Measurements from ENCODE around the gene CD34.
A peak's percentile ranks its signal among the peaks of the same experiment; 100 is the strongest.

CD34 gene

DNA sequence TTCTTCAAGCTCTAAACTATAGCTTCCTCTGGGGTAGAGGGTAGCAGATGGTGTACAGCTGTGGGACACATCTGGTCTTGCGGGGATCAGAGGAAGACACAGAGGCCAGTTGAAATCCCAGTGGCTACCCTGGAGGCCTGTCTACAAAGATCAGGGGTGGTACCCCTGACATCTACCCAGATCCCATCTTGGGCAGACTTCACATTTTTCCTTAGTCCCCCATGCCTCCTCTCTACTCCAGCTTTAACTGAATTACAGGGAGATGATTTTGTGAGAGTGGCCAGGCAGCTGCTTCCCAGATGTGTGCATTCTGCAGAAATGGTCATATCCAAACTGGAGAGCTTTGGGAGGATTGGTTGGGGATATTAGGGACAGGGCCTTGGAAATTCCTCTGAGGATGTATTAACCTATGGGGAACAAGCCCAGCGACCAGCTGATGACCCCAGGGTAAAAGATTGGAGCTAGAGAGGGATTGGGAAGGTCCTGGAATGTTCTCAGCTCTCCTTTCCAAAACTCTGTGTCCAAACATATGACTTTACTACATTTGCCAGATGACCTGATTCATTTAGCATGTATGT is 9.6 kb upstream of the CD34 start:
- no peak overlapping the region for H3K4me3 Mint-ChIP-seq
- ATAC-seq (replicated peaks) (no peak), DNase-seq (no peak)
- peaks cover 39 to 51% of the 10 kb centered on the region in 2 donors for H3K27me3 Mint-ChIP-seq
- no peak overlapping the region for H3K27ac Mint-ChIP-seq
- peaks cover 14 to 24% of the 10 kb centered on the region in 2 donors for H3K4me1 Mint-ChIP-seq
- H3K9me3 Mint-ChIP-seq = no peaks in the 10 kb centered on the region
- no peaks in the 10 kb centered on the region for H3K36me3 Mint-ChIP-seq

DNA sequence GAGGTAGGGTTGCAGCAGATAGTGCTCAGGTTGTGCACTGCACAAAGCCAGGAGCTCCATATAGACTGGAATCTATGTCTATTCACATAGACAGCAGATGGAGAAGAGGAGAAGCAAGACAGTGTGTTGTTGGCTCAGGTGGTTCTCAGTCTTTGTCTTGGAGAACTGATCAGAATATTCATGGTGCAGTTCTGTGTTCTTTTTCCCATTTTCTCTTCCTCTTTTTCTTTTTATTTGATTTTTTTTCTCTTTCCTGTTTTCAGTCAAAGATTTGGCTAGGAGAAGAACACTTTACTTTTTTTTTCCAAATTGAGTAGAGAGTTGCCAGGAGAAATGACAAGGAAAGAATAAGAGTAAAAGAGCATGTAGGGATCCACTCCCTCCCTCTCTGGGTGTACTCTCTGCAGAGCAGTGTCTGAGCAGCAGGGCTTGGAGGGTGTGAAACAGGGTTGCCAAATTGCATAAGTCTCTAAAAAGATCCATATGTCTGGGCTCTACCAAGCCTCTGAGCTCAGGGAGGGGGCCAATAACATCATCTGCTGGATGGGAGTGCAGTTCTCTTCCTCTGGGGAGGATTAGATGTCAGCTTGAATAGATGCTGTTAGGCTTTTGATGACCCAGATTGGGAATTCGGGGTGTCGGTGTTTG is 8.7 kb upstream of the CD34 start:
- no peak overlapping the region for H3K27ac Mint-ChIP-seq
- peaks cover 14 to 24% of the 10 kb centered on the region in 2 donors for H3K4me1 Mint-ChIP-seq
- H3K36me3 Mint-ChIP-seq = no peaks in the 10 kb centered on the region
- H3K9me3 Mint-ChIP-seq = no peaks in the 10 kb centered on the region
- ATAC-seq (replicated peaks) (peak; percentile 64 to 70), DNase-seq (no peak)
- peaks cover 32 to 51% of the 10 kb centered on the region in 2 donors for H3K27me3 Mint-ChIP-seq
- no peak overlapping the region for H3K4me3 Mint-ChIP-seq

DNA sequence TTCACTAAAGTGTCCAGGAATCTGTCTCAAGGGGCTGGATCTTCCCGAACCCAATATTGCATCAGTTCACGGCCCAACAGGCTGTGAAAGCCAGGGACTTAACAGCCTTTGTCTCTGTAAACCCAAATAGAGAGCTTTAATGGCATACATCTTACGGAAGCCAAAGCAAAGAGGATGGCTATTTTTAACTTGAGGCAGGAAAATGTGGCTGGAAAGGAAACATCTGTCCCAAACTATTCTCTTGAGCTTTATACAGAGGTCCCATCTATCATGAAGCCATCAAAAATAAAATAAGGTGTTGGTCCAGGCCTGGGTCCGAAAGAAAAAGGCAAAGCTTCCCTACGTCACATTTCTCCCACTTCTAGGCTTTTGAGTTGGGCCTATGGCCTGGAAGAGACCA is 7.7 kb upstream of the CD34 start:
- H3K9me3 Mint-ChIP-seq = no peaks in the 10 kb centered on the region
- H3K27ac Mint-ChIP-seq = no peak overlapping the region

DNA sequence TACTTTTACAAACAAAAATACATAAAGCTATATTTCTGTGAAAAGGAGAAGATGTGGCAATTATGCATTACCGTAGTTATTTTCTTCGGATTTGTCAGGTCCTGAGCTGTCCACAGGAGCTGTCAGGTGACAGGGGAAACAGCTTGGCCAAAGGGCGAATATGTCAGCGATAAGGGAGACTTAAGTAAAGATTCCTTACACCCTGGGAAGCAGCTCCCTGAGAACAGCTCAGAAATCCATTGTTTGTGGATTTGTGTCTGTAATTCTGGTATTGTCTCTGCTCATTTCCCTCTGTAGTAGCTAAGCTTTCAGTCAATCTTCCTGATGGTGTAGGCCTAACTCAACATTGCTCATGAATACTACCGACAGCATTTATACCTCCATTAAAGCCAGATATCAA is 7.1 kb upstream of the CD34 start:
- ATAC-seq (replicated peaks) (no peak), DNase-seq (no peak)
- Mint-ChIP-seq H3K4me3 (no peak overlapping the region), H3K9me3 (no peaks in the 10 kb centered on the region), H3K4me1 (peaks cover 9 to 14% of the 10 kb centered on the region in 2 donors), H3K27ac (no peak overlapping the region), H3K27me3 (peaks cover 31 to 49% of the 10 kb centered on the region in 2 donors), H3K36me3 (no peaks in the 10 kb centered on the region)

More for the DNA sequence above, 7.7 kb upstream of the CD34 start:
- H3K4me3 Mint-ChIP-seq = no peak overlapping the region
- ATAC-seq (replicated peaks) (no peak), DNase-seq (no peak)
- no peaks in the 10 kb centered on the region for H3K36me3 Mint-ChIP-seq
- peaks cover 36 to 49% of the 10 kb centered on the region in 2 donors for H3K27me3 Mint-ChIP-seq
- H3K4me1 Mint-ChIP-seq = peaks cover 14 to 19% of the 10 kb centered on the region in 2 donors

DNA sequence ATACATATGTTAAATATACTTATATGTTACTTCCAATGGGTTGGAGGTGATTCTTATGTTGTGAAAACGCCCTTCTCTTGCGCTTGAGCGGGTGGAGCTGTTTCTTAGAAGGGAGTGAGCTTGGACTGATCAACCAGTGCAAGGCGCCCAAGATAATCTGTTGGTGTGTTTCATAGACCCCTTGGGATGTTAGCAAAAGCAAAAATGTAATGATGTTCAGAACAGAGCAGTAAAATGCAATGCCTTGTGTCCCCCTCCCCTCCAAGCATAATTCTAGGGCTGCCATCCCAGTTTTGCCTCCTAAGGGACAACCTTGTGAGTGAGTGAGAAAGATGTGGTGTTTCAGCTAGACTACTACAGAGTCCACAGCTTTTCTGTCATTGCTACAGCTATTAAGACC is 6.2 kb upstream of the CD34 start:
- Mint-ChIP-seq H3K27me3 (peaks cover 36 to 49% of the 10 kb centered on the region in 2 donors), H3K4me3 (no peak overlapping the region), H3K9me3 (no peaks in the 10 kb centered on the region), H3K27ac (no peak overlapping the region), H3K4me1 (peaks cover 7 to 14% of the 10 kb centered on the region in 2 donors), H3K36me3 (no peaks in the 10 kb centered on the region)
- ATAC-seq (replicated peaks) = no peak
- no peak for DNase-seq

DNA sequence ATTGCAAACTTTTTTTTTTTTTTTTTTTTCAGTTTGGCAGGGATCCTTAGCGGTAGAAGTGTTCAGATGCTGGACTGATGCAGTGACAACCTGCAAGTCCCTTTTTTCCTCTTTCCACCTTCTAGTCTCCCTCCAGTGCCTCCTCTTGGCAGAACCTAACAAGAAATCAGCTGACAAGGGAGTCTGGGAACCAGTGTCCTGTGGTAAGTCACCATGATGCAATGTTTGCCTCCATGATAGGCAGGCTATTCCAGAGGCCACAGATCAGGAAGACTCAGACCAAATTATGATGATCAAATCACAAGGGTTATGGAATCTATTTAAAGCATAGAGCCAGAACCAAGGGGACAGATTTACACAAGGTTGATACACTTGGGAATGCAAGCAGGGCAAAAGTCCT is 3.0 kb upstream of the CD34 start:
- ATAC-seq (replicated peaks) (no peak), DNase-seq (no peak)
- Mint-ChIP-seq H3K27me3 (peaks cover 57 to 61% of the 10 kb centered on the region in 2 donors), H3K9me3 (no peaks in the 10 kb centered on the region), H3K27ac (no peak overlapping the region), H3K4me1 (peaks cover 12 to 29% of the 10 kb centered on the region in 2 donors), H3K4me3 (no peak overlapping the region), H3K36me3 (no peaks in the 10 kb centered on the region)

DNA sequence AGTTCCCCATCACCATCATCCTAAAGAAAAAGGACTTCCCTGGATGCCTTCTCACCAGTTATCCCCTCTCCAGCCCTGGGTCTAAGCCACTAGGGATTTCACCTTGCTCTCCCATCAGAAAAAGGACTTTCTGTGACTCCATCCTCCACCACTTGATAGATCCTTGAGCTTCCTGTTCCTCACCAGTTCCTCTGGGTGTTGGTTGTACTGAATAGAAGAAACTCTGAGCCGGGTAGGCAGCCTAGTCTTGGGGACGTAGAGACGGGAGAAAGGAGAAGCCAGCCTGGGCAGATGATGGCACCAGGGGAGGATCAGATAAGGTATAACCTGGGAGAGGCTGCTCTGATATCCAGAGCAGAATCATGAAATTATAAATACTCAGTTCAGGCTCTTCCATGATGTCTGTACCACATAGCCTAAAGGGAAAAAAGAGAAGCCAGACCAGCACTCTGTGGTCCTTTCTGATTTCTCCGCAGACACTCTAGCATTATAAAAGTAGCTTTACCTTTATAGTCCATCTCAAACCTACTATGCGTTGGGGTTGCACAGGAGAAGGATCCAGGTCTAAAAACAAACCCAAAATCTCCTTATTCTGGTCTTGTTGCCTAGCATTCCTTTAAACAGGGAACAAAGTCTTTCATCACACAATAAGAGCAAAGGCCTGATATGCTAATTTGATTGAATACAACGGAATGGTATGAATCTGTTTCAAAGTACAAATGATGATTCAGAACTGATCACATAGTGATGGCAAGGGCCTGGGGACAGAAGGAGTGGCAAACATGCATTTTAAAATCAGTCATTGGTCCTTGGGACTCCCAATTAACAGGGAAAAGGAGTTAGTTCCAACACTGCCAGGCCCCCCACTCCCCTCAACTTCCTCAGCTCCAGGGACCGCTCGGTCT is 1.2 kb upstream of the CD34 start:
- Mint-ChIP-seq H3K27ac (peak overlapping the region; percentile 7), H3K9me3 (no peaks in the 10 kb centered on the region), H3K4me1 (peaks cover 12 to 28% of the 10 kb centered on the region in 2 donors), H3K27me3 (peaks cover 64 to 65% of the 10 kb centered on the region in 2 donors), H3K4me3 (peak overlapping the region; percentile 42 to 84), H3K36me3 (no peaks in the 10 kb centered on the region)
- ATAC-seq (replicated peaks) (no peak), DNase-seq (no peak)

DNA sequence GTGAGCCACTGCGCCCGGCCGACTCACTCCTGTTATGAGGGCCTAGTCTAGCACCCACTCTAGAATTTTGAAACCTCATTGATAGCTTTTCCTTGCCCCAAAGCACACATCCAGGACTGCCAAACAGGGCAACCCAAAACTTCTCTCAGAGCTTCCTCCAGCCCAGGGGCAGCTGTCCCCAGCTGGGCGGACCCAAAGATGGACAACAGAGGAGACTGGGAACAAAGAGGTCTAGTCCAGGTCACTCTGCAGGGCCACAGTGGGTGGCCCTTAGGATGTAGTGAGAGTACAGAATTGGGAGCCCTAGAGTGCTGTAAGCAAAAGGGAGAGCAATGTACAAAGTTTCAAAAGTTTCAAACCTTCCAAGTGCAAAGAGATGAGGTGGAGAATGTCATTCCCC is 1.2 kb downstream of the CD34 start:
- H3K27ac Mint-ChIP-seq = peak overlapping the region; percentile 45
- H3K4me3 Mint-ChIP-seq = peak overlapping the region; percentile 22 to 84
- peaks cover 65 to 66% of the 10 kb centered on the region in 2 donors for H3K27me3 Mint-ChIP-seq

DNA sequence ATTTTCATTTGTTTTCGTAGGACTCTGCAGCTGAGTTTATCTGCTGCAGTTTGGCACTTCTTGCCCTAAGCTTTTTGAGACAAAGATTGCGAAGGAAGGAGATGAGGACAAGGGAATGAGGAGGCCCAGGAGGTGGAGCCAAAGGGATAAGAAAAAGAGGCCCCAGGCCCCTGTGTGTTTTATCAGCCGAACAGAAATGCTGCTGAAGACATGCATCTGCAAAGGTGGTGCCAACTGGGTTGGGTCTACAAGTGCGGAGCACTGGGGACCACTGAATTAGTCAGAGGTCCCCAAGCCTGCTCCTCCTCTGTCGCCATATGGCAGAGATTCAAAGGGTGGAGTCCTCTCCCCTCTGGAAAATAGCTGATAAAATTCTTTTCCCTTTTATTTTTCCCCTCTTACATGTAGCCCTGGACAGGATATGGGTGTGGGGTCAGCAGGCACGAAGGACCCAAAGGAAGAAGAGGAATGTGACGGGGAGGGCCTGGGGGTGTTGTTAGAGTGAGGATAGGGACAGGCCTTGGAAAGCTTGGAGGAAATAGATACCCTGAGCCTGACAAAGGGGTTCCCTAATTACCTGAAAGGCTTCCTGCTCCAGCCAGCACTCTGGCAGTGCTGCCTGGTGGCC is 2.7 kb downstream of the CD34 start:
- H3K9me3 Mint-ChIP-seq = no peaks in the 10 kb centered on the region
- peaks cover 12 to 28% of the 10 kb centered on the region in 2 donors for H3K4me1 Mint-ChIP-seq

More for the DNA sequence above, 1.2 kb downstream of the CD34 start:
- DNase-seq = no peak
- no peak for ATAC-seq (replicated peaks)
- Mint-ChIP-seq H3K9me3 (no peaks in the 10 kb centered on the region), H3K36me3 (no peaks in the 10 kb centered on the region), H3K4me1 (peaks cover 12 to 28% of the 10 kb centered on the region in 2 donors)

DNA sequence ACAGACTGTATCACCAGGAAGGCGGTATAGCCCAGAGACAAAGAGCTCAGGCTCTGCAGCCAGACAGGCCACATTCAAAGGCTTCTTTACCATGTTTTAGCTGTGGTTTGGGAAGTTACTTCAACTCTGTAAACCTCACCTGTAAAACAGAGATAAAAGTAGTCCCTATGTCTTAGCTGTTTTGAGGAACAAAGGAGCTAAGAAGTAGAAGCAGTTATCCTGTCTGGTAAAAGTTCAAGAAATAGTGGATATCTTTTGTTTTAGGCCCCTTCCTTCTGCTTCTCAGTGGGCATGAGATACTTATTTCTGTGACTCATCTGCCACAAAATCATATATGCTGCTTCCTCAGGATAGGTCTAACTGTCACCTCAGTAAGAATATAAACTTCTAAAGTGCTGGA is 6.5 kb downstream of the CD34 start:
- peaks cover 23 to 25% of the 10 kb centered on the region in 2 donors for H3K27me3 Mint-ChIP-seq
- DNase-seq (no peak), ATAC-seq (replicated peaks) (no peak)
- H3K36me3 Mint-ChIP-seq = no peaks in the 10 kb centered on the region
- H3K27ac Mint-ChIP-seq = no peak overlapping the region
- no peak overlapping the region for H3K4me3 Mint-ChIP-seq
- H3K4me1 Mint-ChIP-seq = peaks cover 0 to 9% of the 10 kb centered on the region in 2 donors
- no peaks in the 10 kb centered on the region for H3K9me3 Mint-ChIP-seq

More for the DNA sequence above, 2.7 kb downstream of the CD34 start:
- H3K27me3 Mint-ChIP-seq = peaks cover 61 to 62% of the 10 kb centered on the region in 2 donors
- DNase-seq (no peak), ATAC-seq (replicated peaks) (no peak)
- H3K27ac Mint-ChIP-seq = no peak overlapping the region
- H3K36me3 Mint-ChIP-seq = no peaks in the 10 kb centered on the region
- no peak overlapping the region for H3K4me3 Mint-ChIP-seq

DNA sequence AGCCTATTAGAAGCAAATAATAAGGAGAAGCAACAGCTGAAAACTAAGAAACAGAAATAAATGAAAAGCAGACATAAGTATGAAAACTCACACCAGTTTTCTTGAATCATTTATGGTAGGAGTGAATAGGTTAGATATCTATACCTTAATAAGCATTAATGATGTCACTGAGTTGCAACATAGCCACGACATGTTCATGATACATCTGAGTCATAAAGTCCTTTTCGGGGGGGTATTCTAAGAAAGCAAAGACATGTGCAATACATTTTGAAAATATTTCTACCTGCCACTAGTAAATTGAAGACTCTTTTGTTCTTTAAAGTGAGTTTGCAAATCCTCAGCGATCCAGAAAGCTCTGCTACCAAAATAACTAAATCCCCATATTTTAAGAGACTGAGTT is 7.2 kb downstream of the CD34 start:
- peaks cover 17 to 19% of the 10 kb centered on the region in 2 donors for H3K27me3 Mint-ChIP-seq
- no peak for ATAC-seq (replicated peaks)

DNA sequence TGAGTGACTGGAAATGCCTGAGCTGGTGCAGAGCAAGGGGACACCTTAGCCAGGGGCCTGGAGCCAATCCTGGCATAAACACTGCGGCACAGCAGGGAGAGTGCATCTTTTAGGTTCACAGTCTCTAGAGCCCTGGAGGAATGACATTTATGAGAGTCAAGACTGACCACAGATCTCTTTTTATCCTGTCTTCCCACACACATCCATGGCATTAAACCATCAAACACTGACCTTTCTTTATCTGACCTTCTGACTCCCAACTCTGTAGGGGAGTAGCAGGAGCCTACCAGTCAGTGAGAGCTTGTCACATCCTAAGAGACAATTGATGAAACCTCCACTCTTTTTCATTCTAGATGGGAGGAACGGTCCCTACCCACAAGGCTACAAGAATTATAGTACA is 7.9 kb downstream of the CD34 start:
- Mint-ChIP-seq H3K4me1 (peaks cover 0 to 8% of the 10 kb centered on the region in 2 donors), H3K9me3 (no peaks in the 10 kb centered on the region), H3K27ac (no peak overlapping the region), H3K27me3 (peaks cover 10 to 11% of the 10 kb centered on the region in 2 donors), H3K4me3 (no peak overlapping the region), H3K36me3 (no peaks in the 10 kb centered on the region)
- peak in 1 of 2 donors; percentile 23 for ATAC-seq (replicated peaks)
- no peak for DNase-seq

More for the DNA sequence above, 7.2 kb downstream of the CD34 start:
- Mint-ChIP-seq H3K36me3 (no peaks in the 10 kb centered on the region), H3K4me1 (peaks cover 0 to 8% of the 10 kb centered on the region in 2 donors), H3K4me3 (no peak overlapping the region), H3K9me3 (no peaks in the 10 kb centered on the region), H3K27ac (no peak overlapping the region)
- no peak for DNase-seq

DNA sequence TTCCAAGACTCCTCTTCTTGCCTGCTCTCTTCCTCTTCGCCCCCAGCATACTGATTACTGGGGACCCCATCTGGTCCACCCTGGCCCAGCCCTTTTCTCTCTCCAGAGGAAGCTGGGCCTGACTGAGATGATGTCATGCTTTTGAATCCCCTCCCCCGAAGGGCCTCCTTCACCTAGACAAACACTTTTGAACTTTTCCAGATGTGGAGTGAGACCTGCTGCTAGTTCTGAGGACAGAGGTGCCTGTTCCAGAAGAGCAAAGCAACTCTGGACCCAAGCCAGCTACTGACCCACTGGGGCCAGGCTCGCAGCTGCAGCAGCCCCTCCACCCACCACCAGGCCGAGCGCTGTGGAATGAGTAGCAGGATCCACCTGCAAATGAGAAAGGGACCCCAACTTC is 8.4 kb downstream of the CD34 start:
- Mint-ChIP-seq H3K27ac (no peak overlapping the region), H3K9me3 (no peaks in the 10 kb centered on the region)

DNA sequence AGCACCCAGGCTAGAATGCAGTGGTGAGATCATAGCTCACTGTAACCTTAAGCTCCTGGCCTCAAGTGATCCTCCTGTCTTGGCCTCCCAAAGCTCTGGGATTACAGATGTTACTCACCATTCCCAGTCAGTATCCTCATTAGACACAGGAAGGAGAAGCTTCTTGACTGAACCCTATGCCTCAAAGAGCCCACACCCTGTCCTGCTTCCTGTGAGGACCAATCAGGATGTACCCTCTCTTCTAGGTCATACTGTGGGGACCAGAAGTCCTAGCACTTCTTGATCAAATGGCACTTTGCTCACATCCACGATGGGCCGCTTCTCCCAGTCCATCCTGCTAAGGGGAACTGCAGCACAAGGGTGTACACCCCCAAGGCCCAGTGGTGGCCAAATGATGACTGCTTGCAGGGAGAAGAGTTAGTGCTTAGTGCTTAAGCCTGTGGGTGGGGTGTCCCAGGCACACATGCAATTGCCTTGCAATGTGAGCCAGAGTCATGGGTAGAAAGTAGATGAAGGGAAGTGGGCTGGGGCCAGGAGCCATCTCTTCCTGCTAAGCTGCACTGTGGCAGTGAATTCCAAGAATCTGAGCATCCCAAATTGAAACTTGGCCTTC is 9.8 kb downstream of the CD34 start:
- Mint-ChIP-seq H3K27ac (no peak overlapping the region), H3K9me3 (no peaks in the 10 kb centered on the region), H3K27me3 (no peaks in the 10 kb centered on the region), H3K36me3 (no peaks in the 10 kb centered on the region), H3K4me1 (peaks cover 0 to 8% of the 10 kb centered on the region in 2 donors), H3K4me3 (no peak overlapping the region)
- DNase-seq = no peak
- ATAC-seq (replicated peaks) = no peak

More for the DNA sequence above, 8.4 kb downstream of the CD34 start:
- peaks cover 0 to 8% of the 10 kb centered on the region in 2 donors for H3K4me1 Mint-ChIP-seq
- no peaks in the 10 kb centered on the region for H3K36me3 Mint-ChIP-seq
- DNase-seq = no peak
- no peak overlapping the region for H3K4me3 Mint-ChIP-seq
- no peak for ATAC-seq (replicated peaks)
- H3K27me3 Mint-ChIP-seq = peaks cover 6 to 7% of the 10 kb centered on the region in 2 donors
